ENCODE measurements around the gene FOXJ3.

Gene FOXJ3

GRCh38 chr1:42168391-42168670, 166.7 kb downstream of the FOXJ3 start:
- no peak for DNase-seq (ENCODE audit: low read depth, low spot score)

- no peak for DNase-seq (ENCODE audit: low read depth, low spot score)
Observed at GRCh38 chr1:42167611-42168390, 167.2 kb downstream of the FOXJ3 start.

GRCh38 chr1:42165511-42166210, 169.4 kb downstream of the FOXJ3 start:
- DNase-seq (ENCODE audit: low read depth, low spot score): no peak

- DNase-seq (ENCODE audit: low read depth, low spot score): no peak
Observed at GRCh38 chr1:42164551-42165420, 170.2 kb downstream of the FOXJ3 start, which contains the start of gene GUCA2A. Gene GUCA2A (minus strand): TSS chr1:42164745. CDS start chr1:42164712, 33 bp downstream.

GRCh38 chr1:42163536-42164503, 171.2 kb downstream of the FOXJ3 start:
- DNase-seq (ENCODE audit: low read depth, low spot score): no peak

- DNase-seq (ENCODE audit: low read depth, low spot score): no peak
Observed at GRCh38 chr1:42163114-42163513, 171.9 kb downstream of the FOXJ3 start.

- DNase-seq (ENCODE audit: low read depth, low spot score): no peak
Observed at GRCh38 chr1:42162181-42162580, 172.9 kb downstream of the FOXJ3 start.

- DNase-seq (ENCODE audit: low read depth, low spot score): no peak
Observed at GRCh38 chr1:42158189-42158588, 176.8 kb downstream of the FOXJ3 start.

GRCh38 chr1:42157667-42158066, 177.4 kb downstream of the FOXJ3 start:
- no peak for DNase-seq (ENCODE audit: low read depth, low spot score)

- DNase-seq (ENCODE audit: low read depth, low spot score): no peak
Observed at GRCh38 chr1:42155362-42155761, 179.7 kb downstream of the FOXJ3 start.

GRCh38 chr1:42154685-42155084, 180.3 kb downstream of the FOXJ3 start:
- DNase-seq (ENCODE audit: low read depth, low spot score): no peak

GRCh38 chr1:42153624-42154023, 181.4 kb downstream of the FOXJ3 start:
- DNase-seq (ENCODE audit: low read depth, low spot score): no peak

GRCh38 chr1:42152907-42153600, 182.0 kb downstream of the FOXJ3 start, which contains the start of gene GUCA2B:
Gene GUCA2B (plus strand): TSS chr1:42153410. CDS start chr1:42153451, 41 bp downstream.
- no peak for DNase-seq (ENCODE audit: low read depth, low spot score)

- DNase-seq (ENCODE audit: low read depth, low spot score): no peak
Observed at GRCh38 chr1:42152119-42152518, 182.9 kb downstream of the FOXJ3 start.

GRCh38 chr1:42150651-42151050, 184.4 kb downstream of the FOXJ3 start:
- DNase-seq (ENCODE audit: low read depth, low spot score): no peak

GRCh38 chr1:42148166-42148565, 186.9 kb downstream of the FOXJ3 start:
- DNase-seq (ENCODE audit: low read depth, low spot score): no peak

- DNase-seq (ENCODE audit: low read depth, low spot score): peak; percentile 12
Observed at GRCh38 chr1:42146626-42147320, 188.3 kb downstream of the FOXJ3 start.

GRCh38 chr1:42145764-42146625, 189.0 kb downstream of the FOXJ3 start:
- no peak for DNase-seq (ENCODE audit: low read depth, low spot score)

GRCh38 chr1:42145389-42145716, 189.7 kb downstream of the FOXJ3 start:
- no peak for DNase-seq (ENCODE audit: low read depth, low spot score)

Data from smooth muscle cell of the brain vasculature (primary cell).